Natural killer cell (primary cell): ENCODE measurements around the gene ST3GAL3. TPM values are rescaled to one million over a fixed set of nuclear protein-coding genes. Genes with fewer than 3 reads are reported as not detected.

Experiments used
- ATAC-seq, 3 donors: fragments of 150-1000 bp in 2 of 3; fragments of 200-7000 bp in 1 of 3; cut with Tn5 transposase; 1 replicate in 1 of 3; 2 replicates in 2 of 3; pipeline ENCODE4 v1.10.0; 2021; ENCODE audit warnings: mild to moderate bottlenecking in 2 of 3, moderate library complexity in 2 of 3
- DNase-seq, 2 donors: peaks; one replicate each; pipeline versions ENCODE4 v3.0.0 to v3.0.0-alpha.2; 2013 to 2021; ENCODE audit warnings: mixed read lengths in 1 of 2
- H3K27ac ChIP-seq: one replicate; pipeline ENCODE4 v1.5.1; 2013; ENCODE audit warnings: mild to moderate bottlenecking, low read length
- H3K27me3 ChIP-seq: one replicate; pipeline ENCODE4 v1.6.1; 2013; ENCODE audit warnings: low read length; ENCODE audit not compliant: control insufficient read depth, insufficient read depth
- H3K36me3 ChIP-seq: one replicate; pipeline ENCODE4 v1.6.1; 2013; ENCODE audit warnings: low read length; ENCODE audit not compliant: control insufficient read depth, insufficient read depth
- H3K4me1 ChIP-seq: one replicate; pipeline ENCODE4 v1.6.1; 2013; ENCODE audit warnings: low read length; ENCODE audit not compliant: control insufficient read depth, insufficient read depth
- H3K4me3 ChIP-seq: one replicate; pipeline ENCODE4 v1.5.1; 2013; ENCODE audit warnings: low read length
- H3K9me3 ChIP-seq: one replicate; pipeline ENCODE4 v1.6.1; 2013; ENCODE audit warnings: low read length; ENCODE audit not compliant: control insufficient read depth, insufficient read depth
- H3K27ac Mint-ChIP-seq, 2 donors: one replicate each; pipeline ENCODE4 v1.8.0; 2022; ENCODE audit warnings: mild to moderate bottlenecking in 2 of 2, mixed read lengths in 2 of 2, moderate library complexity in 1 of 2
- H3K27me3 Mint-ChIP-seq, 2 donors: one replicate each; pipeline ENCODE4 v1.8.0; 2022; ENCODE audit warnings: low read depth in 2 of 2, mixed read lengths in 2 of 2
- H3K36me3 Mint-ChIP-seq: one replicate; pipeline ENCODE4 v1.8.0; 2022; ENCODE audit warnings: mixed read lengths
- H3K4me1 Mint-ChIP-seq, 2 donors: one replicate each; pipeline ENCODE4 v1.8.0; 2022; ENCODE audit warnings: mixed read lengths in 2 of 2
- H3K4me3 Mint-ChIP-seq: one replicate; pipeline ENCODE4 v1.8.0; 2022; ENCODE audit warnings: mild to moderate bottlenecking, moderate library complexity, mixed read lengths
- H3K9me3 Mint-ChIP-seq, 2 donors: one replicate each; pipeline ENCODE4 v1.8.0; 2022; ENCODE audit warnings: mixed read lengths in 2 of 2
- WGBS: methylation state at CpG from one replicate; pipeline ENCODE4 v1.1.7; 2013; ENCODE audit warnings: missing lambda C conversion rate; ENCODE audit not compliant: insufficient coverage; 5-methylcytosine and 5-hydroxymethylcytosine counted together
- intact Hi-C: fragments of 100-400 bp; cut with micrococcal nuclease; formaldehyde crosslinking; loops from one replicate; pipeline ENCODE4 v1.14.2; 2022
- total RNA-seq, 4 donors: library from RNA; stranded (reverse); fragments of 120-200 nt in 1 of 4; gene quantifications; one replicate each; pipeline versions ENCODE4 v1.2.3 to v1.2.4, GENCODE V29; 2013 to 2022
- TF ChIP-seq, protein P1 (sequence below): fragments of 200-600 bp; IDR thresholded peaks from one replicate; pipeline ENCODE4 v1.8.0; 2022; ENCODE audit warnings: antibody characterized with exemption

Gene ST3GAL3
- total RNA-seq, 3 donors from 2014 or later (not counting 1 experiment from before 2014, with no cell fraction given) = 22.2 to 27.3 (median 22.3) TPM

GRCh38 chr1:43842175-43842498, 134.8 kb downstream of the ST3GAL3 start:
- Mint-ChIP-seq H3K36me3 (peaks cover 8% of the 10 kb centered on the region), H3K27ac (no peak overlapping the region), H3K4me1 (peaks cover 12 to 13% of the 10 kb centered on the region in 2 donors), H3K27me3 (no peaks in the 10 kb centered on the region), H3K9me3 (no peaks in the 10 kb centered on the region), H3K4me3 (no peak overlapping the region)
- H3K4me1 ChIP-seq = no peaks in the 10 kb centered on the region
- intact Hi-C loops = no loop called here
- no peak overlapping the region for H3K27ac ChIP-seq
- ATAC-seq = no peak
- no peak overlapping the region for H3K4me3 ChIP-seq
- no peak for DNase-seq
- H3K27me3 ChIP-seq = no peaks in the 10 kb centered on the region
- no peaks in the 10 kb centered on the region for H3K9me3 ChIP-seq
- peaks cover 15% of the 10 kb centered on the region for H3K36me3 ChIP-seq
- WGBS = 98% methylated on average over 2 of the region's 2 CpGs
- TF ChIP-seq, protein P1, sequence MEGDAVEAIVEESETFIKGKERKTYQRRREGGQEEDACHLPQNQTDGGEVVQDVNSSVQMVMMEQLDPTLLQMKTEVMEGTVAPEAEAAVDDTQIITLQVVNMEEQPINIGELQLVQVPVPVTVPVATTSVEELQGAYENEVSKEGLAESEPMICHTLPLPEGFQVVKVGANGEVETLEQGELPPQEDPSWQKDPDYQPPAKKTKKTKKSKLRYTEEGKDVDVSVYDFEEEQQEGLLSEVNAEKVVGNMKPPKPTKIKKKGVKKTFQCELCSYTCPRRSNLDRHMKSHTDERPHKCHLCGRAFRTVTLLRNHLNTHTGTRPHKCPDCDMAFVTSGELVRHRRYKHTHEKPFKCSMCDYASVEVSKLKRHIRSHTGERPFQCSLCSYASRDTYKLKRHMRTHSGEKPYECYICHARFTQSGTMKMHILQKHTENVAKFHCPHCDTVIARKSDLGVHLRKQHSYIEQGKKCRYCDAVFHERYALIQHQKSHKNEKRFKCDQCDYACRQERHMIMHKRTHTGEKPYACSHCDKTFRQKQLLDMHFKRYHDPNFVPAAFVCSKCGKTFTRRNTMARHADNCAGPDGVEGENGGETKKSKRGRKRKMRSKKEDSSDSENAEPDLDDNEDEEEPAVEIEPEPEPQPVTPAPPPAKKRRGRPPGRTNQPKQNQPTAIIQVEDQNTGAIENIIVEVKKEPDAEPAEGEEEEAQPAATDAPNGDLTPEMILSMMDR = no peak

- H3K27ac ChIP-seq = no peak overlapping the region
- DNase-seq = no peak
- 97% methylated on average over 5 of the region's 5 CpGs for WGBS
- ATAC-seq = no peak
- Mint-ChIP-seq H3K27ac (no peak overlapping the region), H3K4me3 (no peak overlapping the region), H3K27me3 (no peaks in the 10 kb centered on the region), H3K9me3 (no peaks in the 10 kb centered on the region), H3K36me3 (peaks cover 8% of the 10 kb centered on the region), H3K4me1 (peaks cover 12 to 13% of the 10 kb centered on the region in 2 donors)
- H3K36me3 ChIP-seq = peaks cover 12% of the 10 kb centered on the region
- H3K9me3 ChIP-seq = no peaks in the 10 kb centered on the region
- H3K4me1 ChIP-seq = no peaks in the 10 kb centered on the region
- H3K27me3 ChIP-seq = no peaks in the 10 kb centered on the region
- TF ChIP-seq, protein P1 = no peak
- H3K4me3 ChIP-seq = no peak overlapping the region
- intact Hi-C loops = no loop called here
Observed at GRCh38 chr1:43843684-43844083, 136.3 kb downstream of the ST3GAL3 start.

DNA sequence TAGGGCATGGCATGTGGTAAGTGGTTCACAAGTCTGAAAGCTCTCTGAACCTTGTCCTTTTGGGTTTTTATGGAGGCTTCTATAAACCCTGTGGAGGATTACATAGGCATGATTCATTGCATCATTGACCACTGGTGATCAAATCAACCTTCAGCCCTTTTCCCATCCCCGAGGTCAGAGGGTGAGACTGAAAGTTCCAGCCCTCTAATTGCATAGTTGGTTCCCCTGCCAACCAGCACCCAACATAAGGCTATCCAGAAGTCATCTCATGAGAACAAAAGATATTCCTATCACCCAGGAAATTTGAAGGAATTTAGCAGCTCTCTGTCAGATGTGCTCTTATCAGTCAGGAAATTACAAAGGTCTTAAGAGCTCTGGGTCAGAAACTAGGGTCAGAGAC, 136.8 kb downstream of the ST3GAL3 start:
- peaks cover 8% of the 10 kb centered on the region for H3K36me3 Mint-ChIP-seq
- no peak for ATAC-seq

DNA sequence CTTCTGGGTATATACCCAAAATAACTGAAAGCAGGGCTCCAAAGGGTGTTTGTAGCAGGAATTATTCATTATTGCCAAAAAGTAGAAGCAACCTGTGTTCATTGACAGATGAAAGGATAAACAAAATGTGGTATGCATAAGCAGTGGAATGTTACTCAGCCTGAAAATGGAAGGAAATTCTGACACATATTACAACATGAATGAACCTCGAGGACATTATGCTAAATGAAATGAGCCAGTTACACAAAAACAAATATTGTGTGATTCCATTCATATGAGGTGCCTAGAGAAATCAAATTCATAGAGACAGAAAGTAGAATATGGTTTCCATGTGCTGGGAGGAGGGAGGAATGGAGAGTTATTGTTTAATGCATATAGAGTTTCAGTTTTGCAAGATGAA, 140.0 kb downstream of the ST3GAL3 start:
- intact Hi-C loops = no loop called here
- 67% methylated on average over 1 of the region's 1 CpG for WGBS
- no peak overlapping the region for H3K27ac ChIP-seq
- peaks cover 4% of the 10 kb centered on the region for H3K36me3 ChIP-seq
- no peak overlapping the region for H3K4me3 Mint-ChIP-seq
- H3K9me3 ChIP-seq = no peaks in the 10 kb centered on the region
- no peaks in the 10 kb centered on the region for H3K4me1 ChIP-seq
- no peak for ATAC-seq
- H3K4me1 Mint-ChIP-seq = peaks cover 7% of the 10 kb centered on the region in 2 donors
- H3K4me3 ChIP-seq = no peak overlapping the region
- H3K27me3 ChIP-seq = no peaks in the 10 kb centered on the region
- no peak overlapping the region for H3K27ac Mint-ChIP-seq
- no peaks in the 10 kb centered on the region for H3K27me3 Mint-ChIP-seq
- TF ChIP-seq, protein P1 = no peak
- H3K36me3 Mint-ChIP-seq = peaks cover 2% of the 10 kb centered on the region
- no peaks in the 10 kb centered on the region for H3K9me3 Mint-ChIP-seq
- DNase-seq = no peak

More for the DNA sequence above, 136.8 kb downstream of the ST3GAL3 start:
- H3K27ac ChIP-seq = no peak overlapping the region
- Mint-ChIP-seq H3K4me3 (no peak overlapping the region), H3K4me1 (peaks cover 12 to 13% of the 10 kb centered on the region in 2 donors), H3K9me3 (no peaks in the 10 kb centered on the region), H3K27me3 (no peaks in the 10 kb centered on the region), H3K27ac (no peak overlapping the region)
- intact Hi-C loops = no loop called here
- TF ChIP-seq, protein P1 = no peak
- no peaks in the 10 kb centered on the region for H3K4me1 ChIP-seq
- DNase-seq = no peak
- H3K9me3 ChIP-seq = no peaks in the 10 kb centered on the region
- H3K36me3 ChIP-seq = peaks cover 11% of the 10 kb centered on the region
- no peak overlapping the region for H3K4me3 ChIP-seq
- 100% methylated on average over 1 of the region's 1 CpG for WGBS
- H3K27me3 ChIP-seq = no peaks in the 10 kb centered on the region
